OCI-LY7 (cell line): ENCODE measurements around the gene APOH.

Experiments used
- EZH2phosphoT487 ChIP-seq: fragments of 200-600 bp; sonication (generic); IDR thresholded peaks from 2 replicates; pipeline ENCODE4 v1.6.1; 2018; ENCODE audit warnings: low read depth, borderline replicate concordance, mild to moderate bottlenecking, mixed run types, antibody characterized with exemption, low read length, moderate library complexity, mixed read lengths
- TF ChIP-seq, protein P1 (sequence below): fragments of 200-600 bp; sonication (generic); conservative IDR thresholded peaks from 2 replicates; pipeline ENCODE4 v1.5.1; 2014; ENCODE audit warnings: mild to moderate bottlenecking, antibody characterized with exemption, low read length, moderate library complexity, mixed read lengths

DNA sequence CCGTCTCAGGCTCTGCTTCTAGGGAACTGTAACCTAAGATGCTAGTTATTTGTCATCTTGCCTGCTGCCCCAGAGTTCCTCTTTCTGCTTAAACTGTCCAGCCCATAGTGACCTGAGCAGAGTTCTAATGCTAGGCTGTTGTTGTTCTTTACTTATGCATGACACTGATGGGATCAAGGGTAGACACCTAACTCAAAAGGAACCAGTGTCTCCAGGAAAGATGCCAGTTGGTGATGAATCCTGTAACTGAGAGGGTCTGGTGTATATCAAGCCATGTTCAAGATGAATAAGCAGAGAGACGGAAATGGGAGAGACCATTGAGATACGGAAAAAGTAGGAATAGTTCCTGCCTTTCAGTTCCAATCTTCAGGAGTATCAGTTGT lies 13.7 kb downstream of the APOH start:
- TF ChIP-seq, protein P1, sequence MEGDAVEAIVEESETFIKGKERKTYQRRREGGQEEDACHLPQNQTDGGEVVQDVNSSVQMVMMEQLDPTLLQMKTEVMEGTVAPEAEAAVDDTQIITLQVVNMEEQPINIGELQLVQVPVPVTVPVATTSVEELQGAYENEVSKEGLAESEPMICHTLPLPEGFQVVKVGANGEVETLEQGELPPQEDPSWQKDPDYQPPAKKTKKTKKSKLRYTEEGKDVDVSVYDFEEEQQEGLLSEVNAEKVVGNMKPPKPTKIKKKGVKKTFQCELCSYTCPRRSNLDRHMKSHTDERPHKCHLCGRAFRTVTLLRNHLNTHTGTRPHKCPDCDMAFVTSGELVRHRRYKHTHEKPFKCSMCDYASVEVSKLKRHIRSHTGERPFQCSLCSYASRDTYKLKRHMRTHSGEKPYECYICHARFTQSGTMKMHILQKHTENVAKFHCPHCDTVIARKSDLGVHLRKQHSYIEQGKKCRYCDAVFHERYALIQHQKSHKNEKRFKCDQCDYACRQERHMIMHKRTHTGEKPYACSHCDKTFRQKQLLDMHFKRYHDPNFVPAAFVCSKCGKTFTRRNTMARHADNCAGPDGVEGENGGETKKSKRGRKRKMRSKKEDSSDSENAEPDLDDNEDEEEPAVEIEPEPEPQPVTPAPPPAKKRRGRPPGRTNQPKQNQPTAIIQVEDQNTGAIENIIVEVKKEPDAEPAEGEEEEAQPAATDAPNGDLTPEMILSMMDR = no peak
- no peak for TF ChIP-seq EZH2phosphoT487
